OCI-LY1 (cell line): ENCODE data around the gene STK32B.

Experiments
- H2AFZ ChIP-seq: fragments of 200-600 bp; sonication (generic), shearing (Covaris generic); 2 replicates; pipeline ENCODE4 v1.6.0; 2014; ENCODE audit warnings: antibody characterized with exemption, mild to moderate bottlenecking, low read length
- H3F3A ChIP-seq: fragments of 200-600 bp; sonication (generic), shearing (Covaris generic); 2 replicates; pipeline ENCODE4 v1.6.0; 2014; ENCODE audit warnings: mild to moderate bottlenecking, antibody characterized with exemption, low read length, moderate library complexity; ENCODE audit not compliant: insufficient read depth
- H3K27ac ChIP-seq: fragments of 200-600 bp; sonication (generic); 2 replicates; pipeline ENCODE4 v1.5.1; 2014; ENCODE audit warnings: low read length, mixed run types, mild to moderate bottlenecking, low read depth; ENCODE audit not compliant: poor library complexity, severe bottlenecking
- H3K27me3 ChIP-seq: fragments of 200-600 bp; sonication (generic); 2 replicates; pipeline ENCODE4 v1.6.0; 2014; ENCODE audit warnings: antibody characterized with exemption, mild to moderate bottlenecking, low read length, moderate library complexity; ENCODE audit not compliant: insufficient read depth
- H3K36me3 ChIP-seq: fragments of 200-600 bp; sonication (generic); 2 replicates; pipeline ENCODE4 v1.6.1; 2014; ENCODE audit warnings: mild to moderate bottlenecking, antibody characterized with exemption, low read length, moderate library complexity, mixed read lengths; ENCODE audit not compliant: insufficient read depth
- H3K4me1 ChIP-seq: fragments of 200-600 bp; sonication (generic); 2 replicates; pipeline ENCODE4 v1.5.1; 2014; ENCODE audit warnings: mild to moderate bottlenecking, low read length, moderate library complexity; ENCODE audit not compliant: insufficient read depth, severe bottlenecking
- H3K4me2 ChIP-seq: fragments of 200-600 bp; sonication (generic), shearing (Covaris generic); 2 replicates; pipeline ENCODE4 v1.6.1; 2014; ENCODE audit warnings: low read length
- H3K4me3 ChIP-seq: fragments of 200-600 bp; sonication (generic); 2 replicates; pipeline ENCODE4 v1.5.1; 2014; ENCODE audit warnings: low read length, low read depth, mild to moderate bottlenecking, mixed read lengths; ENCODE audit not compliant: poor library complexity, severe bottlenecking
- H3K79me2 ChIP-seq: fragments of 200-600 bp; shearing (Covaris generic); 2 replicates; pipeline ENCODE4 v1.6.1; 2016; ENCODE audit warnings: mixed run types, low read length, mixed read lengths; ENCODE audit not compliant: insufficient read depth
- H3K9ac ChIP-seq: fragments of 200-600 bp; sonication (generic), shearing (Covaris generic); 2 replicates; pipeline ENCODE4 v1.6.1; 2014; ENCODE audit warnings: mild to moderate bottlenecking, low read length, mixed read lengths
- H3K9me2 ChIP-seq: fragments of 200-600 bp; sonication (generic), shearing (Covaris generic); 2 replicates; pipeline ENCODE4 v1.6.1; 2014; ENCODE audit warnings: low read depth, mild to moderate bottlenecking, low read length, mixed read lengths
- H3K9me3 ChIP-seq: fragments of 200-600 bp; shearing (Covaris generic); 2 replicates; pipeline ENCODE4 v1.6.1; 2014; ENCODE audit warnings: low read length, mixed read lengths
- H4K20me1 ChIP-seq: fragments of 200-600 bp; sonication (generic), shearing (Covaris generic); 2 replicates; pipeline ENCODE4 v1.6.0; 2016; ENCODE audit warnings: mild to moderate bottlenecking, low read length; ENCODE audit not compliant: insufficient read depth
- EZH2 ChIP-seq: fragments of 200-600 bp; sonication (generic), shearing (Covaris generic); IDR thresholded peaks from 2 replicates; pipeline ENCODE4 v1.8.0; 2017; ENCODE audit warnings: borderline replicate concordance, mixed run types, mild to moderate bottlenecking, antibody characterized with exemption, low read length, moderate library complexity, mixed read lengths
- TF ChIP-seq, protein P1 (sequence below): fragments of 200-600 bp; sonication (generic), shearing (Covaris generic); IDR thresholded peaks from 2 replicates; pipeline ENCODE4 v1.5.1; 2017; ENCODE audit warnings: mild to moderate bottlenecking, antibody characterized with exemption, low read length, moderate library complexity, mixed read lengths

Gene STK32B

DNA sequence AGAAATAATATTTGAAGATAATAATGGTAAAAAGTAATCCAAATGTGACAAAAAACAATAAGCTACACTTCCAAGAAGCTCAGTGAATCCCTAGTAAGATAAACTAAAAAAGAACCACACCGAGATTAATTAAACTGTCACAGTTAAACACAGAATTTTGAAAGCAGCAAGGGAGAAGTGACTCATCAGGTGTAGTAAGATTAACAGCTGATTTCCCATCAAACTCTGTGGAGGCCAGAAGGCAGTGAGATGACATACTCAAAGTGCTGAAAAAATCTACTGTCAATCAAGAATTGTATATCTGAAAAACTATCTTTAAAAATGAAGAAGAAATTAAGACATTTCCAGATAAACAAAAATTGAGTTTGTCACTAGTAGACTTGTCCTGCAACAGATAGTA lies 35.3 kb downstream of the STK32B start:
- Histone ChIP-seq H3K4me3 (no peak overlapping the region), H3K9me2 (no peaks in the 10 kb centered on the region), H3K9ac (no peak overlapping the region), H4K20me1 (no peaks in the 10 kb centered on the region), H3F3A (no peaks in the 10 kb centered on the region), H3K4me1 (no peaks in the 10 kb centered on the region), H3K36me3 (no peaks in the 10 kb centered on the region), H3K79me2 (no peaks in the 10 kb centered on the region), H3K4me2 (no peak overlapping the region), H3K27me3 (no peaks in the 10 kb centered on the region), H3K9me3 (no peaks in the 10 kb centered on the region), H3K27ac (no peak overlapping the region), H2AFZ (no peak overlapping the region)
- TF ChIP-seq, protein P1, sequence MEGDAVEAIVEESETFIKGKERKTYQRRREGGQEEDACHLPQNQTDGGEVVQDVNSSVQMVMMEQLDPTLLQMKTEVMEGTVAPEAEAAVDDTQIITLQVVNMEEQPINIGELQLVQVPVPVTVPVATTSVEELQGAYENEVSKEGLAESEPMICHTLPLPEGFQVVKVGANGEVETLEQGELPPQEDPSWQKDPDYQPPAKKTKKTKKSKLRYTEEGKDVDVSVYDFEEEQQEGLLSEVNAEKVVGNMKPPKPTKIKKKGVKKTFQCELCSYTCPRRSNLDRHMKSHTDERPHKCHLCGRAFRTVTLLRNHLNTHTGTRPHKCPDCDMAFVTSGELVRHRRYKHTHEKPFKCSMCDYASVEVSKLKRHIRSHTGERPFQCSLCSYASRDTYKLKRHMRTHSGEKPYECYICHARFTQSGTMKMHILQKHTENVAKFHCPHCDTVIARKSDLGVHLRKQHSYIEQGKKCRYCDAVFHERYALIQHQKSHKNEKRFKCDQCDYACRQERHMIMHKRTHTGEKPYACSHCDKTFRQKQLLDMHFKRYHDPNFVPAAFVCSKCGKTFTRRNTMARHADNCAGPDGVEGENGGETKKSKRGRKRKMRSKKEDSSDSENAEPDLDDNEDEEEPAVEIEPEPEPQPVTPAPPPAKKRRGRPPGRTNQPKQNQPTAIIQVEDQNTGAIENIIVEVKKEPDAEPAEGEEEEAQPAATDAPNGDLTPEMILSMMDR, result no peak
- TF ChIP-seq EZH2, result no peak

- no peaks in the 10 kb centered on the region for H3K27me3 ChIP-seq
- H3K4me3 ChIP-seq, result no peak overlapping the region
- H3K4me2 ChIP-seq, result no peak overlapping the region
- H3K36me3 ChIP-seq, result no peaks in the 10 kb centered on the region
- H3K9me3 ChIP-seq, result no peaks in the 10 kb centered on the region
- H2AFZ ChIP-seq, result no peak overlapping the region
- no peak overlapping the region for H3K9ac ChIP-seq
- H4K20me1 ChIP-seq, result no peaks in the 10 kb centered on the region
- H3K9me2 ChIP-seq, result no peaks in the 10 kb centered on the region
- no peak for TF ChIP-seq EZH2
- TF ChIP-seq, protein P1, result no peak
- no peaks in the 10 kb centered on the region for H3K79me2 ChIP-seq
- no peaks in the 10 kb centered on the region for H3F3A ChIP-seq
- no peak overlapping the region for H3K27ac ChIP-seq
- no peaks in the 10 kb centered on the region for H3K4me1 ChIP-seq
Observed at GRCh38 chr4:5096261-5096660, 45.0 kb downstream of the STK32B start.

GRCh38 chr4:5098176-5098575 lies 46.9 kb downstream of the STK32B start:
- Histone ChIP-seq H3K27ac (no peak overlapping the region), H3K9me3 (no peaks in the 10 kb centered on the region), H3K27me3 (no peaks in the 10 kb centered on the region), H3F3A (no peaks in the 10 kb centered on the region), H3K9me2 (no peaks in the 10 kb centered on the region), H3K9ac (no peak overlapping the region), H2AFZ (no peak overlapping the region), H3K79me2 (no peaks in the 10 kb centered on the region), H3K4me1 (no peaks in the 10 kb centered on the region), H4K20me1 (no peaks in the 10 kb centered on the region), H3K36me3 (no peaks in the 10 kb centered on the region), H3K4me2 (no peak overlapping the region), H3K4me3 (no peak overlapping the region)
- no peak for TF ChIP-seq EZH2
- TF ChIP-seq, protein P1, result no peak
